ENCODE results near the gene TPMT. TPM values are rescaled to one million over a fixed set of nuclear protein-coding genes. Genes with fewer than 3 reads are reported as not detected.
A peak's percentile ranks its signal among the peaks of the same experiment; 100 is the strongest.

Gene TPMT
- total RNA-seq, 1 donor from 2014 or later = 2.7 TPM

DNA sequence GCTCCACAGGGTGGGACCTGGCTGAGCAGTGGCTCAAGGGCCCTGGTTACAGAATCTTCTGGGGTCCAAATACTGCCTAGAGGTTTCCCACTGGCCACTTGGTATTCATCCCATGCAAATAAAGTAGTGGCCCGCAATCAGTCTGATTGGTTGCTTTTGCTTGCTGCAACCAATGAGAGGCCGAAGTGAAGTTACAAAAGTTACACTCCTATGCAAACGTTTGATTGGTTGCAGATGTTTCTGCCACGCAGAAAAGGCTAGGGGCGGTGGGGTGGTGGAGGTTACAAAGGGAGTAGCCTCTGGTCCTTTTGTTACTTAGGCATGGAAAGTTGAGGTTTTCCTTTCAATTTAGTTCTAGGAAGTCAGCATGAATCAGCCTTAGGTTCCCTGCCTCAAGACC lies 28.8 kb downstream of the TPMT start:
- H3K36me3 Mint-ChIP-seq (ENCODE audit: low read depth) = peaks cover 4% of the 10 kb centered on the region
- TF ChIP-seq, protein P1, sequence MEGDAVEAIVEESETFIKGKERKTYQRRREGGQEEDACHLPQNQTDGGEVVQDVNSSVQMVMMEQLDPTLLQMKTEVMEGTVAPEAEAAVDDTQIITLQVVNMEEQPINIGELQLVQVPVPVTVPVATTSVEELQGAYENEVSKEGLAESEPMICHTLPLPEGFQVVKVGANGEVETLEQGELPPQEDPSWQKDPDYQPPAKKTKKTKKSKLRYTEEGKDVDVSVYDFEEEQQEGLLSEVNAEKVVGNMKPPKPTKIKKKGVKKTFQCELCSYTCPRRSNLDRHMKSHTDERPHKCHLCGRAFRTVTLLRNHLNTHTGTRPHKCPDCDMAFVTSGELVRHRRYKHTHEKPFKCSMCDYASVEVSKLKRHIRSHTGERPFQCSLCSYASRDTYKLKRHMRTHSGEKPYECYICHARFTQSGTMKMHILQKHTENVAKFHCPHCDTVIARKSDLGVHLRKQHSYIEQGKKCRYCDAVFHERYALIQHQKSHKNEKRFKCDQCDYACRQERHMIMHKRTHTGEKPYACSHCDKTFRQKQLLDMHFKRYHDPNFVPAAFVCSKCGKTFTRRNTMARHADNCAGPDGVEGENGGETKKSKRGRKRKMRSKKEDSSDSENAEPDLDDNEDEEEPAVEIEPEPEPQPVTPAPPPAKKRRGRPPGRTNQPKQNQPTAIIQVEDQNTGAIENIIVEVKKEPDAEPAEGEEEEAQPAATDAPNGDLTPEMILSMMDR (IDR thresholded peaks at IDR 0.05) = no peak
- no peaks in the 10 kb centered on the region for H3K27me3 Mint-ChIP-seq
- ATAC-seq (ENCODE audit: low read depth) (no peak), DNase-seq (no peak)
- H3K4me3 Mint-ChIP-seq = no peak overlapping the region
- no peaks in the 10 kb centered on the region for H3K9me3 Mint-ChIP-seq
- ChIA-PET CTCF (no interaction called here), POLR2A (no interaction called here)
- no peak overlapping the region for H3K27ac Mint-ChIP-seq
- peaks cover 12% of the 10 kb centered on the region for H3K4me1 Mint-ChIP-seq
- intact Hi-C loops (cut with micrococcal nuclease) = loop anchor here (10.0 kb wide), 1 partner anchor 421 kb away; the partner anchor contains the start of gene NUP153

DNA sequence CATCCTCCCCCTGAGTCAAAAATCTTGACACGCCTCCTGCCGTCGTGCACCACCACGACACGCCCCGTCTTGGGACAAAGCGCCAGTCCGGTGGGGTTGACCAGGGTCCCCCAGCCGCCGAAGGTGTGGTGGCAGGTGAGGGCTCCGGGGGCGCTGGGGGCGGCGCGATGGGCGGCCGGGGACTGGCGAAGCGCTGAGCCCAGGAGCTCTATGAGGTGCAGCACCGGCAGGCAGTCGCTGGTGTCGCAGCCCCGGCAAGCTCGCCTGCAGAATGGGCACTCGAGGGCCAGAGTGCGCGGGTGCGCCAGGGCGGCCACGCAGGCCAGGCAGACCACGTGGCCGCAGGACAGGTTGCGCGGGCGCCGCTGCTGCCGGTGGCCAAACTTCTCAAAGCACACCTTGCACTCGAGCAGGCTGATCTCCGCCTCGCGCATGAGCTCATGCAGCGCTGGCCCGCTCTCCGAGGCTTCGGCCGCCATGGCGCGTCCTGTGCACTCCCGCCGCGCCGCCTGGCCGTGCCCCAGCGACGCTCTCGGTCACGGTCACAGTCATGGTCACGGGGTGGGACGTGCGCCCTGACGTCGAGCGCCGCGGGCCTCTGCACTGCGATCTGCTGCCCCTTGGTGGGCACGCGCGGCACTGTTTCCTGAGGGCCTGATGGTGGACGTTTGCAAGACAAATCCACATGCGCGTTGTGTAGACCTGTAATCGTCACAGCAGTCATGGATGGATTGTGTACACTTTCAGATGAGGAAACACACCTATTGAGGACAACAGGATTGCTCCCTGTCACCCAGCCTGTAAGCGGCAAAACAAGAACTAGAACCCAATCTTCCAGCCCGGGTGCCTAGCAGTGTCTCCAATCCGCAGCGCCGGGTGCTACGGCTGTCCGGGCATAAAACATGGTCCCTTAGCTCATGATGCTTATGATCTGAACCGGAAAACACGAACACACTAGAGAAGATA lies 32.5 kb downstream of the TPMT start, which contains the start of gene NHLRC1:
Gene NHLRC1 (minus strand): TSS at position 550 of the 966 bp plus-strand sequence. CDS start 71 bp downstream, at position 479.
- intact Hi-C loops (cut with micrococcal nuclease) = loop anchor here (1.0 to 10.0 kb wide), 8 partner anchors 33 to 538 kb away; partner anchors contain the start of genes KDM1B, KIF13A, NUP153 and TPMT
- DNase-seq (peak; percentile 67), ATAC-seq (ENCODE audit: low read depth) (peak; percentile 99)
- Mint-ChIP-seq H3K4me1 (peaks cover 12% of the 10 kb centered on the region), H3K36me3 (ENCODE audit: low read depth) (no peaks in the 10 kb centered on the region), H3K9me3 (no peaks in the 10 kb centered on the region), H3K27me3 (no peaks in the 10 kb centered on the region), H3K27ac (no peak within 1 kb of the TSS), H3K4me3 (peak within 1 kb of the TSS; percentile 78)
- CTCF ChIA-PET = interaction anchor here (0.5 to 2.8 kb wide), 7 partner anchors 10 to 382 kb away, joined by 3 to 15 read pairs (median 3); no protein-coding TSS in a partner anchor
- POLR2A ChIA-PET = interaction anchor here (0.5 to 1.2 kb wide), 2 partner anchors 158 to 380 kb away, joined by 3 read pairs; no protein-coding TSS in a partner anchor
- TF ChIP-seq, protein P1 (IDR thresholded peaks at IDR 0.05) = no peak

DNA sequence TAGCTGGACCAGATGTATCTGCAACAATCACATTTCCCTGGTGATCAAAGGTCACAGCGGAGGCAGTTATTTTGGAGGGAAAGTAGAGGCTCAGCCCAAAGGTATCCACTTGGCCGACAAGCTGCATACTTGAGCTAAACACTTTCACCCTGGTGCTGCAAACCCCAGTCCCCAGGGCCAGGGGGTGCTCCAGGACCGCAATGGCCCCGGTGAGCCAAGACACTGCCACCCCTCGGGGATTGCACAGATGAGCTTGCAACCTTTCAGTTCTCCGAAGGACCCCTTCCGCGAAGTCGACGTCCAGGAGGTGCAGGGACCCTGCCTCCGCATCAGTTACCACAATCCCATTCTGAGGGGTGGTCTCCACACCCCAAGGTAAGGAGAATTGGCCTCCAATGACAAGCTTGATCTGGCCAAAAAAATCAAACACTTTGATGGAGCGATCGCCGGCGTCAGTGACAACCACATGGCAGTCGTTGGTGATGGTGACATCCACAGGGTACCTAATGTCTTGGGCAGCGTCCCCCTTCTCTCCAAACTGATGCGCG lies 33.2 kb downstream of the TPMT start:
- H3K27ac Mint-ChIP-seq = no peak overlapping the region
- POLR2A ChIA-PET = interaction anchor here (1.2 kb wide), 1 partner anchor 381 kb away, joined by 3 read pairs; no protein-coding TSS in a partner anchor
- ATAC-seq (ENCODE audit: low read depth) (no peak), DNase-seq (peak; percentile 19)
- H3K36me3 Mint-ChIP-seq (ENCODE audit: low read depth) = no peaks in the 10 kb centered on the region
- H3K9me3 Mint-ChIP-seq = no peaks in the 10 kb centered on the region
- intact Hi-C loops (cut with micrococcal nuclease) = loop anchor here (1.0 to 10.0 kb wide), 8 partner anchors 34 to 537 kb away; partner anchors contain the start of genes KDM1B, KIF13A, NUP153 and TPMT
- H3K4me1 Mint-ChIP-seq = peaks cover 12% of the 10 kb centered on the region
- CTCF ChIA-PET = interaction anchor here (0.5 to 2.8 kb wide), 7 partner anchors 14 to 383 kb away, joined by 3 to 15 read pairs (median 3); no protein-coding TSS in a partner anchor
- H3K27me3 Mint-ChIP-seq = no peaks in the 10 kb centered on the region
- H3K4me3 Mint-ChIP-seq = peak overlapping the region; percentile 78
- TF ChIP-seq, protein P1 (IDR thresholded peaks at IDR 0.05) = no peak

DNA sequence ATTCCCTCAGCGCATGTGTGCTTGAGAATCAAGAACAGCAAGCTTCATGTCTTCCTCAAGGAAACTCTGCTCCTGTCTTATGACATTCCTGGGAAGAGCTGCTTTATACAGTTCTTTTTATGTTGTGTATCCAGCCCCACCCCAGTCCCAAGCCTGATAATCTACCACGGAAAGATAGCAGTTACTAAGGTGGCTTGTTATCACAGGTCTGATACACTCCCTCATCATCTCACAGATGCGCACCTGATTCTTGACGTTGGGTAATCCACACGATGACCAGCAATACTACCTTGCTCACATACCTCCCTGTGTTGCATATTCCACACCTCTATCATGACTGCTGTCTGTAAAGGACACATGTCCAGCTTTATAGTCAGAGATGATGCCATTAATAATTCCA lies 35.6 kb downstream of the TPMT start:
- Mint-ChIP-seq H3K27me3 (no peaks in the 10 kb centered on the region), H3K4me3 (no peak overlapping the region), H3K27ac (no peak overlapping the region), H3K9me3 (no peaks in the 10 kb centered on the region), H3K36me3 (ENCODE audit: low read depth) (no peaks in the 10 kb centered on the region), H3K4me1 (peaks cover 12% of the 10 kb centered on the region)
- intact Hi-C loops (cut with micrococcal nuclease) = no loop called here
- ChIA-PET CTCF (no interaction called here), POLR2A (no interaction called here)
- TF ChIP-seq, protein P1 (IDR thresholded peaks at IDR 0.05) = no peak
- ATAC-seq (ENCODE audit: low read depth) (no peak), DNase-seq (no peak)

All from activated B cell treated with CpG ODN at 0.5 μM for 24 hours (primary cell).